Measurements from ENCODE around the gene ABCA3.

GRCh38 chr16:2229091-2229490 lies 111.4 kb downstream of the ABCA3 start:
- TF ChIP-seq CTCF (IDR thresholded peaks at IDR 0.05), result no peak
- no peak for TF ChIP-seq POLR2A (IDR thresholded peaks at IDR 0.05)
- no peak for TF ChIP-seq EP300 (IDR thresholded peaks at IDR 0.05; ENCODE audit: low read depth)
- no peak for TF ChIP-seq POLR2AphosphoS5 (IDR thresholded peaks at IDR 0.05)
